Measurements from ENCODE around the gene MINDY3. TPM values are rescaled to one million over a fixed set of nuclear protein-coding genes. Genes with fewer than 3 reads are reported as not detected.

The MINDY3 gene
- total and polyA plus RNA-seq, 4 donors: 6.5 to 16.1 (median 12.3) TPM

- Histone ChIP-seq H3K27ac (ENCODE audit: low read depth in 1 of 2, low read length in 2 of 2) (no peak overlapping the region), H3K4me3 (ENCODE audit: low read depth in 1 of 3, low read length in 3 of 3) (peak overlapping the region; percentile 35 to 87 (median 74)), H3K9ac (ENCODE audit: low read depth in 1 of 2, low read length in 2 of 2) (no peak overlapping the region), H3K9me3 (ENCODE audit: control insufficient read depth in 4 of 4, low read length in 3 of 4) (peaks cover 0 to 2% (median 0%) of the 10 kb centered on the region in 4 donors), H3K36me3 (ENCODE audit: control insufficient read depth in 4 of 4, insufficient read depth in 3 of 4, low read depth in 1 of 4, low read length in 3 of 4) (no peaks in the 10 kb centered on the region), H3K4me1 (ENCODE audit: control insufficient read depth in 4 of 4, insufficient read depth in 4 of 4, low read length in 3 of 4) (peaks cover 0 to 25% (median 20%) of the 10 kb centered on the region in 4 donors), H3K27me3 (ENCODE audit: control insufficient read depth in 4 of 4, insufficient read depth in 4 of 4, low read length in 3 of 4) (no peaks in the 10 kb centered on the region)
- TF ChIP-seq, protein P1, sequence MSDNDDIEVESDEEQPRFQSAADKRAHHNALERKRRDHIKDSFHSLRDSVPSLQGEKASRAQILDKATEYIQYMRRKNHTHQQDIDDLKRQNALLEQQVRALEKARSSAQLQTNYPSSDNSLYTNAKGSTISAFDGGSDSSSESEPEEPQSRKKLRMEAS (IDR thresholded peaks at IDR 0.05): peak; percentile 26
- TF ChIP-seq FOXA1 (IDR thresholded peaks at IDR 0.05) (no peak), CTCF (IDR thresholded peaks at IDR 0.05; ENCODE audit: low read depth, low read length, missing input control) (no peak), TAF1 (conservative IDR thresholded peaks at IDR 0.05) (no peak)
- 43% methylated on average over 7 of the region's 7 CpGs for WGBS
- no peak for DNase-seq (ENCODE audit: low spot score)
Observed at GRCh38 chr10:15858861-15859281, 1.4 kb downstream of the MINDY3 start.

DNA sequence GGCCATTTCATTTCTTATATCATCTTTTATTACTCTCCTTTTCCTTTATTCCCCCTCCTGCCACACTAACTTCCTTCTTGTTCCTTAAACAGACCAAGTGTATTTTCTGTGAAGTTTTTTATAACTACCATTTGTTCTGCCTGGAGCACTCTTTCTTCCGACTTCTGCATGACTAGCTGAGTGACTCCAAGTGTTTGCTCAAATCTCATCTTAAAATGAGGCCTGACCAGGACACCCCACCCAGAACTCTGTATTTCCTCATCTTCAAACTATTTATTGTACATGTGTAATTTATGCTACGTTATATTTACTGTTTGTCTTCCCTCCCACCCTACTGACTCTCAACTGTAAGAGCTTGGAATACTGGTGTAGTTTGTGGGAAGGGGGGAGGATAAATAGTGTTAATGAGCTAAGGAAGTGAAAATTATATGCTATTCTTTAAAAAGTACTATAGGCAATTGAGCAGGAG, 3.2 kb downstream of the MINDY3 start:
- Histone ChIP-seq H3K27ac (ENCODE audit: low read depth in 1 of 2, low read length in 2 of 2) (no peak overlapping the region), H3K36me3 (ENCODE audit: control insufficient read depth in 4 of 4, insufficient read depth in 3 of 4, low read depth in 1 of 4, low read length in 3 of 4) (no peaks in the 10 kb centered on the region), H3K9me3 (ENCODE audit: control insufficient read depth in 4 of 4, low read length in 3 of 4) (peaks cover 0 to 2% (median 0%) of the 10 kb centered on the region in 4 donors), H3K4me3 (ENCODE audit: low read depth in 1 of 3, low read length in 3 of 3) (no peak overlapping the region), H3K27me3 (ENCODE audit: control insufficient read depth in 4 of 4, insufficient read depth in 4 of 4, low read length in 3 of 4) (no peaks in the 10 kb centered on the region), H3K9ac (ENCODE audit: low read depth in 1 of 2, low read length in 2 of 2) (no peak overlapping the region), H3K4me1 (ENCODE audit: control insufficient read depth in 4 of 4, insufficient read depth in 4 of 4, low read length in 3 of 4) (peaks cover 0 to 32% (median 20%) of the 10 kb centered on the region in 4 donors)
- WGBS: 88% methylated on average over 2 of the region's 2 CpGs
- TF ChIP-seq YY1 (IDR thresholded peaks at IDR 0.05): no peak
- TF ChIP-seq TAF1 (conservative IDR thresholded peaks at IDR 0.05): no peak
- no peak for TF ChIP-seq REST (IDR thresholded peaks at IDR 0.05)
- no peak for TF ChIP-seq NR2F2 (IDR thresholded peaks at IDR 0.05)
- no peak for TF ChIP-seq EGR1 (IDR thresholded peaks at IDR 0.05; ENCODE audit: low read depth in 2 of 2)
- no peak for TF ChIP-seq HNF4A (conservative IDR thresholded peaks at IDR 0.05)
- no peak for TF ChIP-seq SP1 (IDR thresholded peaks at IDR 0.05)
- TF ChIP-seq, protein P1 (IDR thresholded peaks at IDR 0.05): no peak
- TF ChIP-seq FOXA2 (IDR thresholded peaks at IDR 0.05): no peak
- no peak for TF ChIP-seq RXRA (IDR thresholded peaks at IDR 0.05)
- TF ChIP-seq RAD21 (IDR thresholded peaks at IDR 0.05): no peak
- TF ChIP-seq GABPA (IDR thresholded peaks at IDR 0.05 in 1 of 2, conservative IDR thresholded peaks at IDR 0.05 in 1 of 2): no peak
- TF ChIP-seq FOXA1 (IDR thresholded peaks at IDR 0.05): no peak
- no peak for TF ChIP-seq ATF3 (IDR thresholded peaks at IDR 0.05)
- TF ChIP-seq, protein P2, sequence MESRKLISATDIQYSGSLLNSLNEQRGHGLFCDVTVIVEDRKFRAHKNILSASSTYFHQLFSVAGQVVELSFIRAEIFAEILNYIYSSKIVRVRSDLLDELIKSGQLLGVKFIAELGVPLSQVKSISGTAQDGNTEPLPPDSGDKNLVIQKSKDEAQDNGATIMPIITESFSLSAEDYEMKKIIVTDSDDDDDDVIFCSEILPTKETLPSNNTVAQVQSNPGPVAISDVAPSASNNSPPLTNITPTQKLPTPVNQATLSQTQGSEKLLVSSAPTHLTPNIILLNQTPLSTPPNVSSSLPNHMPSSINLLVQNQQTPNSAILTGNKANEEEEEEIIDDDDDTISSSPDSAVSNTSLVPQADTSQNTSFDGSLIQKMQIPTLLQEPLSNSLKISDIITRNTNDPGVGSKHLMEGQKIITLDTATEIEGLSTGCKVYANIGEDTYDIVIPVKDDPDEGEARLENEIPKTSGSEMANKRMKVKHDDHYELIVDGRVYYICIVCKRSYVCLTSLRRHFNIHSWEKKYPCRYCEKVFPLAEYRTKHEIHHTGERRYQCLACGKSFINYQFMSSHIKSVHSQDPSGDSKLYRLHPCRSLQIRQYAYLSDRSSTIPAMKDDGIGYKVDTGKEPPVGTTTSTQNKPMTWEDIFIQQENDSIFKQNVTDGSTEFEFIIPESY (IDR thresholded peaks at IDR 0.05): no peak
- TF ChIP-seq CTCF (IDR thresholded peaks at IDR 0.05; ENCODE audit: low read depth, low read length, missing input control): no peak
- no peak for TF ChIP-seq HNF4G (IDR thresholded peaks at IDR 0.05)
- no peak for TF ChIP-seq JUND (IDR thresholded peaks at IDR 0.05)
- DNase-seq (ENCODE audit: low spot score): no peak
